Stimulated activated effector memory CD8-positive, alpha-beta T cell treated with anti-CD3 and anti-CD28 coated beads, Interleukin-12 subunit alpha, Interleukin-12 subunit beta, amount 100 ng/mL, for 72 hours (primary cell): ENCODE results near the gene DOHH.

Experiments used
- ATAC-seq: fragments of 150-1000 bp; cut with Tn5 transposase; 2 replicates; pipeline ENCODE4 v1.10.0; 2021
- DNase-seq, 2 donors: peaks; one replicate each; pipeline ENCODE4 v3.0.0; 2021 to 2022; ENCODE audit warnings: low spot score in 2 of 2
- H3K27ac Mint-ChIP-seq: one replicate; pipeline ENCODE4 v1.8.0; 2022; ENCODE audit warnings: mild to moderate bottlenecking, mixed read lengths
- H3K36me3 Mint-ChIP-seq: one replicate; pipeline ENCODE4 v1.8.0; 2022; ENCODE audit warnings: mild to moderate bottlenecking, mixed read lengths
- H3K4me1 Mint-ChIP-seq: one replicate; pipeline ENCODE4 v1.8.0; 2022; ENCODE audit warnings: mixed read lengths
- H3K4me3 Mint-ChIP-seq: one replicate; pipeline ENCODE4 v1.8.0; 2022; ENCODE audit warnings: mild to moderate bottlenecking, mixed read lengths
- H3K9me3 Mint-ChIP-seq: one replicate; pipeline ENCODE4 v1.8.0; 2022; ENCODE audit warnings: mixed read lengths

Gene DOHH

DNA sequence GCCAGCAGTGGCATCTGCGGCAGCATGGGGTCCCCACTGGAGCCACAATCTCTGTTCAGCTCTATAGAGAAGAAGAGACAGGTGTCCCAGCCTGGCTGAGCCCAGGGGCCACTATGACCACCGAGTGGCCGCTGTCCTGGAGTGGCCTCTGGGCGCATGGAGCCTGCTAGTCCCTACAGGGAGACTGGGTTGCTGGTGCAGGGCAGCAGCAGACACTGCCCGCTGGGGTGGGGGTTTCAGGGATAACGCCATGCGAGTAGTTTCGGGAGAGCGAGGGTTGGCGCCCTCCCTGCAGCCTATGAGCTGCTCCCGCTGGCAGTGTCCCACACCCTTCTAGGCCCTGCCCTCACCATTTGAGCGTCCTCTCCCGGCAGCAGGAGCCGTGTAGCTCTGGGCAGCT lies 27.6 kb upstream of the DOHH start:
- H3K4me3 Mint-ChIP-seq = no peak overlapping the region
- H3K4me1 Mint-ChIP-seq = peaks cover 7% of the 10 kb centered on the region
- no peak for ATAC-seq
- H3K27ac Mint-ChIP-seq = no peak overlapping the region
- peaks cover 35% of the 10 kb centered on the region for H3K36me3 Mint-ChIP-seq
- no peak for DNase-seq
- H3K9me3 Mint-ChIP-seq = no peaks in the 10 kb centered on the region

DNA sequence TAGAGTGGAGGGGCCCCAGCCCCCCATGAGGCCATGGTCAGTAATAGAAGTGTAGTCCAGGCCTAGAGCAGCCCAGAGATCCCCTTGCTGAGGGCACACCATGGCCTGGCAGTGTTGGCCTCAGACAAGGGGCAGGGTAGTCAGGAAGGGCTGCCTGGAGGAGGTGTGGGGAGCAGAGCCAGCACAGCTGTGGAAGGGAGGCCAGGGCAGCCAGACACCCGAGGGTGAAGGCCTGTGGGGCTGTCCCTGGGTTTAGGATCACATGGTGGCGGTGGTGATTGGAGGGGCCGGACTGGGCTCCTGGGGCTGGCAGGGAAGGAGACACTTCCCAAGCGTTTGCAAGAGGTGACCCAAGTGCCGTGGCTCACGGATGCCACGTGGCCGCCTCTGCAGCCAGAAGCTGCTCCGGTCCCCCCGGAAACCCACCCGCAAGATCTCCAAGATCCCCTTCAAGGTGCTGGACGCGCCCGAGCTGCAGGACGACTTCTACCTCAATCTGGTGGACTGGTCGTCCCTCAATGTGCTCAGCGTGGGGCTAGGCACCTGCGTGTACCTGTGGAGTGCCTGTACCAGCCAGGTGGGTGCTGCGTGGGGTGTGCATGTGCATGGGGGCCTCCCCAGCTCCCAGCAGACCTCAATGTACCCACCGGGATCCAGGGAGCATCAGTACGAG lies 26.9 kb upstream of the DOHH start:
- ATAC-seq (no peak), DNase-seq (no peak)
- H3K36me3 Mint-ChIP-seq = peaks cover 30% of the 10 kb centered on the region
- H3K4me1 Mint-ChIP-seq = peaks cover 8% of the 10 kb centered on the region
- no peak overlapping the region for H3K27ac Mint-ChIP-seq
- H3K4me3 Mint-ChIP-seq = no peak overlapping the region
- H3K9me3 Mint-ChIP-seq = no peaks in the 10 kb centered on the region

DNA sequence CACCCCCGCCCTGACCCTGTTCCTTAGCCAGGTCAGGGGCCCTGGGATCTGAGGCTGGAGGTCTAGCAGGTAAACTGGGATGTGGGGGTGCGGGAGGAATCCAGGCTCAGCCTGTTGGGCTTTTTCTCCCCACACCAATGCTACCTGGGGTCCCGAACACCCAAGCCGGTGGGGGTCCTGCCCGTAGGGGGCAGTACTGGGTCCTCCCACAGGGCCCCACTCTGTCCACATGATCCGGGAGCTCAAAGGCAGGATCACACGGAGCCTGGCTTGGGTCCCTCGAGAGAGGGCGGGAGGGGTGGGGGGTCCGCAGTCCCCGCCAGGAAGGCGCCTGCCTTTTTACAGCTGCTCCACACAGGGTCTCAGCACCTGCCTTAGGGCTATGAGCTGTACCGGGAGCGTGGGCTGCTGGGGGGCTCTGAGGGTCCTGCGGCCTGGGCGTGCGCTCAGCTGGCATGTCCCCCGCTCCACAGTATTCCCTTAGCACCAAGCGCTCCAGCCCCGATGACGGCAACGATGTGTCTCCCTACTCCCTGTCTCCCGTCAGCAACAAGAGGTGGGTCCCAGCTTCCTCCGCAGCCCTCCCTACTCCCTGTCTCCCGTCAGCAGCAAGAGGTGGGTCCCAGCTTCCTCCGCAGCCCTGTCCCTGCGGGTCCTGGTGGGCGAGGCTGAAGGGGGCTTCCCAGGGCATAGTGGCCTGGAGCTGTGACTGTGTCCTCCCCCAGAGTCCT lies 26.2 kb upstream of the DOHH start:
- H3K36me3 Mint-ChIP-seq = peaks cover 35% of the 10 kb centered on the region
- no peak overlapping the region for H3K4me3 Mint-ChIP-seq
- DNase-seq = no peak
- no peaks in the 10 kb centered on the region for H3K9me3 Mint-ChIP-seq
- no peak overlapping the region for H3K27ac Mint-ChIP-seq
- no peak for ATAC-seq
- peaks cover 12% of the 10 kb centered on the region for H3K4me1 Mint-ChIP-seq

DNA sequence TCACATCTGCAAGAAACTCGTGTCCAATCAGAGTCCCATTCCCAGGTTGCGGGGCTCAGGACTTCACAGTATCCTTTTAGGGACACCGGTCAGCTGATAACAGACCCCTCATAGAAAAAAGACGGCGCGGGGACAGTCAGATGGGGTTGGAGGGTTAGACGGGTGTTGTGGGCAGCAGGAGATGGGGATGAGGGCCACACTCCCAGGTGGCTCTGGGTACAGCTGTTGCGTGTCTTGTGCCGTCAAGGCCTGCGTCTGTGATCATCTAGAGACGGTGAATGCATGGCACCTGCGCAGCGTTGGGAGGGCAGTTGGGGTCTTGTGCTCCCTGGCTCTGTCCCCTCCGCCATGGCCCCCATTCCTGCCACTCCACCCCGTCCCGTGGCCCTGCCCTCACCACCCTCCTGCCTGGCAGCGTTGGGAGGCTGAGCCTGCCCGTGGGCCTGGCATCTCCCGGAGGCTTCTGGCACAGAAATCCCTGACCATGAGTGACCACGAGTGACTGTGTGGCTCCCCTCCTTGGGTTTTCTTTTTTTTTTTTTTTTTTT lies 24.5 kb upstream of the DOHH start:
- Mint-ChIP-seq H3K4me1 (peaks cover 15% of the 10 kb centered on the region), H3K4me3 (no peak overlapping the region), H3K36me3 (peaks cover 45% of the 10 kb centered on the region), H3K9me3 (no peaks in the 10 kb centered on the region), H3K27ac (no peak overlapping the region)
- no peak for ATAC-seq
- no peak for DNase-seq

DNA sequence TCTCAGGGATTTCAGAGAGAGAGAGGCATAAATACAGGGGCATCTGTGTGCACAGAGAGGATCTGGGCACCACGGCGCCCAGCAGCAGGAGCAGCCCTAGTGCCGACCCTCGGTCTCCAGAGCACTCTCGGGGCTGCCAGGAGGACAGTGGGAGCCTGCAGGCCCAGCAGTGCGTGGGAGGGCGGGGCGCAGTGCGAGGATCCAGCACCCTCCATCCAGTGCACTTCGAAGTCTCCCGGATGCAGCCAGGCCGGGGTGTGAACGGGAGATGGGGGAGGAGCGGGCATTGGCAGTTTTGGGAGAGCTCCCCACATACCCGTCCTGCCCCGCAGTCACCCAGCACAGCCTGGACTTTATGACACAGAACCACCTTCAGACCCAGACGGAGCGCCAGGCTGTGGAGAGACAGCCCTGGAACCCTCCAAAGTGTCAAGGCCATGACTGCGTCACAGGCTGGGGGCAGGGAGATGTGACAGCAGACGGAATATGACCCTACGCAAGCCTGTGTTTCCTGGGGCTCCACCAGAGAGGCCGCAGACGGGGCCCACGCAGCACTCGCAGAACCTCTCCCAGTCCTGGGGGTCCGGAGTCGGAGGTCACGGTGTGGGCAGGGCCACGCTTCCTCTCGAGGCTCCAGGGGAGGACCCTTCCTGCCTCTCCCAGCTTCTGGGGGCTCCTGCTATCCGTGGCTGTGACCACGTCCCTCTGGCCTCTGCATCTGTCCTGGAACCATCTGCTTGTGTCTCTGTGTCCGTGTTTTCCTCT lies 23.8 kb upstream of the DOHH start:
- ATAC-seq = no peak
- Mint-ChIP-seq H3K4me1 (peaks cover 21% of the 10 kb centered on the region), H3K9me3 (no peaks in the 10 kb centered on the region), H3K36me3 (peaks cover 45% of the 10 kb centered on the region), H3K4me3 (no peak overlapping the region), H3K27ac (no peak overlapping the region)
- DNase-seq = no peak

DNA sequence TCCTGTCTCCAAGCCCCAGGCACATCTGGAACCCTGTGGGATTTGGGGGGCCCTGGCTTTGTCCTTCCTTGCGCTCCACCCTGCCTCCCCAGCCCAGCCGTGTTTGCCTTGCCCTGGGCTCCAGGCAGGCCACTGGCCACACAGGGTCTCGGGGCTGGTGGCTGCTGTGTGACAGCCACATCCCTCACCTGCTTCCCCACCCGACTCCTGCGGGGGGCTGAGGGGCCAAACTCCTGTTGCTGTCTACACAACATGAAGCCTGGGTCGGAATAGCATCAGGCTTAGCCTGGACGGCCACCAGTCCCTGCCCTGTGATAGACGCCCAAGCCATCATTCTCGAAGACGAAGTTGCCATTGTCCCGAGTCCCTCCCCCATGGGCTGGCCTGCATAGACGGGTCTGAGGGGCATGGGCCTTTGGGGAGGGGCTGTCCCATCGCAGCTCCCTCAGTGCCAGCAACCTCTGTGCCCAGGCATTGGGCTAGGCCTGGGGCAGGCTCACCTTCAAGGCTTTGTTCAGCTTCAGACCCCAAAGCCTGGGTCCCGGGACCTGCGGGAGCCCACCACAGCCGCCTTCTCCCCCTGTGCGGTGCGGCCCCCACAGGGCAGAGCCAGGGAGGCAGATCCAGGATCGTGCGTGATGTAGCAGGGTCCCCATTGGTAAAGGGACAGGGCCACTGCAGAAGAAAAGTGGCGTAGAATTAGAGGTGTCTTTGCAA lies 23.0 kb upstream of the DOHH start:
- ATAC-seq (no peak), DNase-seq (no peak)
- Mint-ChIP-seq H3K4me1 (peaks cover 21% of the 10 kb centered on the region), H3K4me3 (no peak overlapping the region), H3K36me3 (peaks cover 45% of the 10 kb centered on the region), H3K27ac (no peak overlapping the region), H3K9me3 (no peaks in the 10 kb centered on the region)

DNA sequence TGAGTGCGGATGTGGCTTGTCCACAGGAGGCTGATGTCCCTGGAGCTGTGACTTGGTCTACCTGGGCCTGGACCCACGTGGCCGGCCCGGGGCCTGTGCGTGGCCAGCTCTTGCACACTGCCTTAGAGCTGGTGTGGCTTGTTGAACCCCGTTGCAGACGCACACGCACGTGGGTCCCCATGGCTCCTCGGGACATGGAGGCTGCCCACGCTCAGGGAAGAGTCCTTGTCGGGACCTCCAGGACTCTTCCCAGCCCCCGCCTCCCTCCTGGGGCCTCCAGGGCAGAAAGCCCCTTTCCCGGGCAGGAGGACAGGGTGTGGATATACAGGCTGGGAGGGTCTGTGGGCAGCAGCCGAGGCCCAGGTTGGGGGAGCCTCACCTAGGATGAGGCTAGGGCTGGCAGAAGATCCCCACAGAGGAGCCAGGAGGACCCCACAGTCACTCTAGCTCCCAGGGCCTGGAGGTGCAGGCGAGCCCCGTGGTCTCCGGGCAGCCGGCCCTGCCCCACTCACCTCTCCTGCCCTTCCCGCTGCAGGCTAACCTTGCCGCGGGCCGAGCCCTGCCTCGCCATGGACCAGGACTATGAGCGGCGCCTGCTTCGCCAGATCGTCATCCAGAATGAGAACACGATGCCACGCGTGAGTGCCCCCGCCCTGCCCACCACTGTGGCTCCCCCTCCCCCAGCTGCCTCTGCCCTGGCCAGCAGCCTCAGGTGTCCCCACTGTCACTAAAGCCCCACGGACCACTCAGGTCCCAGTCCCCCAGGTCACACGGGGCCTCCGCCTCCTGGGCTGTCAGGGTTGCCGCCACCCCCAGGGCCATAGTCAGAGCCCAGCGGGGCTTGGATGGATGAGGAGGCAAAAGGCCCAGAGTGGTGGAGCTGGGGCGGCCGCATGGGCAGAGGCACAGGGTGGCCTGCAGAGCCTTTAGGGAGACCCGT lies 22.2 kb upstream of the DOHH start:
- no peak for ATAC-seq
- H3K27ac Mint-ChIP-seq = peak overlapping the region; percentile 61
- H3K9me3 Mint-ChIP-seq = no peaks in the 10 kb centered on the region
- H3K4me3 Mint-ChIP-seq = no peak overlapping the region
- H3K36me3 Mint-ChIP-seq = peaks cover 45% of the 10 kb centered on the region
- H3K4me1 Mint-ChIP-seq = peaks cover 21% of the 10 kb centered on the region
- DNase-seq = no peak

DNA sequence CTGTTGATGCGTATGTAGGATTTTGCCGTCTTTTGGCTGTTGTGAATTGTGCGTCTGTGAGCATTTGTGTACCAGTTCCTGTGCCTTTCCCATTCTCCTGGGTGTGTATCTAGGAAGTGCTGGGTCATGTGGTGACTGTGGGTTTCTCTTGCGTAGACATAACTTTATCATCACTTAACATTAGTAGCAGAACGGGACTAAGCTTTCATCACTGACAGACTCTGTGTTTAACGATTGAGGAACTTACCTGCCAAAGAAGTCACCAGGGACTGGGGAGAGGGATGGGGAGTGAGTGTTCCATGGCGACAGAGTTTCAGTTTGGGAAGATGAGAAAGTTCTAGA lies 20.6 kb upstream of the DOHH start:
- Mint-ChIP-seq H3K36me3 (peaks cover 38% of the 10 kb centered on the region), H3K27ac (no peak overlapping the region), H3K4me3 (no peak overlapping the region), H3K4me1 (peaks cover 32% of the 10 kb centered on the region), H3K9me3 (no peaks in the 10 kb centered on the region)
- ATAC-seq = no peak
- DNase-seq = no peak

DNA sequence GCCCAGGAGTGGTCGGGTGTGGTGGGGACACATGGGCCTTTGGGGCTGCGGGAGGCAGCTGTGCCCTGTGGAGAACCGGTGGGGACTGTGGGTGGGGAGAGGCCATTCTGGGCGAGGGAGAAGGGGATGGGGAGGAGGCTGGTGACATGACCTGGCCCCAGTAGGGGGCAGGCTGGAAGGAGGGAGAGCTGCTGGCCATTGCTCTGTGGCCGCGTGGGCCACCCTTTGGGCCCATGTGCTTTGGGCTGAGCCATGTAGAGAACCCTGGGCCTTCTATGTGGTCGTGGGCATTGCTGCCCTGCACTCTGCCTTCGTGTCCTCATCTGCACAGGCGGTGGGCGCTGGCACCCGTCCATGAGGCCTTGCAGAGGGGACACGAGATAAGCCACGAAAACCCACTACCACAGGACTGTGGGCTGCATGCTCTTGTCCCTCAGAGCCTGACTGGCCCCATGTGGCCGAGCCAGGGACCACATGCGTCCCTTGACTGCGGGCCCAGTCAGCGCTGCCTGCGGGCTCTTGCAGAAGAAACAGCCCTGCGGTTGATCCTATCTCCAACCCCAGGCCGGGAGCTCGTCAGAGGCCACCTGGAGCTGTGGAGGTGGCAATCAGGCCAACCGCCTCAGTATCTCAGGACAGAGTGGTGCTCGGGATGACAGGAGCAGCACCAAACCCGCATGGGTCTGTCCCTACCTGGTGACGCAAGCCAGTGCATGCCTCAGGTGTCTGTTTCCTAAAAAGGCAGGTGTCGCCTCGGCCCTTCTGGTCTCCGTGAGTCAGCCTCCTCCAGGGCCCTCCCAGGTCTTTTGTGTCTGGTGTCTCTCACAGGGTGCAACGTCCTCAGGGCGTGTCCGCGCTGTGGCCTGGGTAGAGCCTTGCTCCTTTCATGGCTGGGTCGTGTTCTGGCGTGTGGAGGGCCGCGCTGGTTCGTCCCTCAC lies 20.0 kb upstream of the DOHH start:
- ATAC-seq = no peak
- Mint-ChIP-seq H3K4me1 (peaks cover 35% of the 10 kb centered on the region), H3K9me3 (no peaks in the 10 kb centered on the region), H3K36me3 (peaks cover 38% of the 10 kb centered on the region), H3K27ac (peak overlapping the region; percentile 20), H3K4me3 (no peak overlapping the region)
- no peak for DNase-seq

DNA sequence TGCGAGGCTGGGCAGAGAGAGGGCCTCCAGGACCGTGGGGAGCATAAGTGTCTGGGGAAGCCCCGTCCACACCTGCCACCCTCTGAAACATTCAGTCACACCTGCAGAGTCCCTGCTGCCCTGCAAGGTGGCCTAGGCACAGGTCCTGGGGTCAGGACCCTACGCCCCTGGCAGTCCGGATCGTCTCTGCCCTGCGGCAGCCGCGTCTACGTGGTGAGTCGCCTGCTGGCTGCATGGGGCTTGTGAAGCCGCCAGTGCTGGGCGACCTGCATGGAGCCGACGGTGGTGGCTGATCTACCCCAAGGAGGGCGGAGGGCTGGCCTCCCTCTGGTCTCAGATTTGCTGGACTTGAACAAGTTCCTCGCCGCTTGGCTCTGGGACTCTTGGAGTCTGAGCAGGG lies 18.7 kb upstream of the DOHH start:
- ATAC-seq (no peak), DNase-seq (no peak)
- Mint-ChIP-seq H3K36me3 (peaks cover 34% of the 10 kb centered on the region), H3K27ac (no peak overlapping the region), H3K9me3 (no peaks in the 10 kb centered on the region), H3K4me1 (peaks cover 41% of the 10 kb centered on the region), H3K4me3 (no peak overlapping the region)

DNA sequence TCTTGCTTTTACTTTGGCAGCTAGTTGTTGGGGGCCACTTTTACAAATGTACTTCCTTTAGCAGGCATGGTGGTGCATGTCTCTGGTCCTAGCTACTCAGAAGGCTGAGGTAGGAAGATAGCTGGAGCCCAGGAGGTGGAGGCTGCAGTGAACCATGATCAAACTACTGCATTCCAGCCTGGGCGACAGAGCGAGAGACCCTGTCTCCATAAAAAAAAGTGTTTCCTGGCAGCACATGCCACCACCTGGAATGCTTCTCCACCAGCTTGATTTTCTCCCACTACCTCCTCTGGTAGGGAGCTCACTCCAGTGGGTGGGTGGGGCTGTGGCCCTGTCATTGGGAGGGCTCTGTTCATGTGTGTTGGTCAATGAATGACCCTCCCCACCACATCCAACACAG lies 18.2 kb upstream of the DOHH start:
- Mint-ChIP-seq H3K27ac (no peak overlapping the region), H3K4me3 (no peak overlapping the region), H3K9me3 (no peaks in the 10 kb centered on the region), H3K4me1 (peaks cover 41% of the 10 kb centered on the region), H3K36me3 (peaks cover 31% of the 10 kb centered on the region)
- ATAC-seq (no peak), DNase-seq (no peak)

DNA sequence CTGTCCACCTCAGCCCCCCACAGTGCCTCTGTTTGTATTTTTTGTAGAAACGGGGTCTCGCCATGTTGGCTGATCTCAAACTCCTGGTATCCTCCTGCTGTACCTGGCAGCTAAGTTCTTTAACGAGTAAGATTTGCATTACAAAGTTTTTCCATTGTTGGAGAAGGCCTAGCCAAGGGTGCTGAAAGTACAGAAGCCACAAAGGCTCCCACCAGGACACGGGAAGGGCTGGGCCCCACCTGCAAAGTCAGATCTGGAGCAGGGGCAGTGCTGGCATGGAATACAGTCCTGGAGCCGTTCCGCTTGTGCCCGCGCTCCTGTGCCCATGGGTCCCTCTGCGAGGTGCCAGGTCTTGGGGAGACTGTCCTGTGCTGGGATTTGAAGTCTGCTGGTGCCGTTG lies 17.8 kb upstream of the DOHH start:
- Mint-ChIP-seq H3K9me3 (no peaks in the 10 kb centered on the region), H3K4me3 (no peak overlapping the region), H3K27ac (no peak overlapping the region), H3K4me1 (peaks cover 41% of the 10 kb centered on the region), H3K36me3 (peaks cover 27% of the 10 kb centered on the region)
- ATAC-seq (no peak), DNase-seq (no peak)

DNA sequence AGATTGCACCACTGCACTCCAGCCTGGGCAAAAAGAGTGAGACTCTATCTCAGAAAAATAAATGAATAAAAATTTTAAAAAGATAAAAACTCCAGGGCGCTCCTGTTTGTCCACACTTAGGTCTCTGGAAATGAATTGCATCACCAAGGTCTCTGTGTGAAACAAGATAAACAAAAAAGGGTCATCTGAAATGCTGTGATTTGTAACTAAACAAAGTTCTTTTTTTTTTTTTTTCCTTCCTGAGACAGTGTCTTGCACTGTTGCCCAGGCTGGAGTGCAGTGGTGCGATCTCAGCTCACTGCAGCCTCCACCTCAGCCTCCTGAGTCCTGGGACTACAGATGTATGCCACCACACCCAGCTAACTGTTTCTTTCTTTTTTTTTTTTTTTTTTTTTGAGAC lies 17.2 kb upstream of the DOHH start:
- Mint-ChIP-seq H3K4me1 (peaks cover 42% of the 10 kb centered on the region), H3K27ac (no peak overlapping the region), H3K9me3 (no peaks in the 10 kb centered on the region), H3K36me3 (peaks cover 27% of the 10 kb centered on the region), H3K4me3 (no peak overlapping the region)
- no peak for DNase-seq
- ATAC-seq = no peak
